ENCODE data around the gene CDC42EP4.
"Not testable (repeated sequence)": the region's sequence is repeated elsewhere in the genome, so short reads cannot be mapped to it uniquely, and the experiment has no call there.

CDC42EP4 gene

DNA sequence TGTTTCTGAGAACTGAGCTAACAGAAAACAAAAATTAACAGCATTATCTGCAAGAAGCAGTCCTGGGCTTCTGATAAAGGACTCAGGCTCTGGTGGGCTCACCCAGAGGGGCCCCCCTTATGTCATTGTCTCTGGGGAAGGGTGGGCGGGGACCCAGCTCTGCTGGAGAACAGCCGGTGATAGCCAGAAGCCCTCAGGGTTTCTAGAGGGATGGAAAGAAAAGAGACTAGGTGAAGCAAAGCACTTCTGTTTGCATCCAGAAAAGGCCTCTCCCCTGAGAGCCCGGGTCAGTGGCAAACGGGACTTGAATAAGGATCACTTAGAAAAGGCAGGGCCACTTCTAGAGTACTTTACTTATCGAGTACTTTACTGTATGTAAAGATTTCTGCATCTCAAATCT lies 7.0 kb upstream of the CDC42EP4 start:
- DNase-seq = peak; percentile 7

DNA sequence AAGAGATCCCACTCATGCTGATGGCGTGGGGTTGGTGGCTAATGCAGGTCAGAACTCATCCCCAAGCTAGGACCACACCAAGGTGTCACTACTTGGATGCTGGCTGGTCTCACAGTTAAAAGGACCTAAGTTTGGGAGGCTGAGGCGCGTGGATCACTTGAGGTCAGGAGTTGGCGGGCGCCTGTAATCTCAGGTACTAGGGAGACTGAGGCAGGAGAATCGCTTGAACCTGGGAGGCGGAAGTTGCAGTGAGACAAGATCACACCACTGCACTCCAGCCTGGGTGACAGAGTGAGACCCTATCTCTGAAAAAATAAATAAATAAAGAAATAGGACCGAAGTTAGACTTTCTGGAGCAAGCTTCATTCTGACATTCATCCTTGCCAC lies 6.6 kb upstream of the CDC42EP4 start:
- no peak for DNase-seq

DNA sequence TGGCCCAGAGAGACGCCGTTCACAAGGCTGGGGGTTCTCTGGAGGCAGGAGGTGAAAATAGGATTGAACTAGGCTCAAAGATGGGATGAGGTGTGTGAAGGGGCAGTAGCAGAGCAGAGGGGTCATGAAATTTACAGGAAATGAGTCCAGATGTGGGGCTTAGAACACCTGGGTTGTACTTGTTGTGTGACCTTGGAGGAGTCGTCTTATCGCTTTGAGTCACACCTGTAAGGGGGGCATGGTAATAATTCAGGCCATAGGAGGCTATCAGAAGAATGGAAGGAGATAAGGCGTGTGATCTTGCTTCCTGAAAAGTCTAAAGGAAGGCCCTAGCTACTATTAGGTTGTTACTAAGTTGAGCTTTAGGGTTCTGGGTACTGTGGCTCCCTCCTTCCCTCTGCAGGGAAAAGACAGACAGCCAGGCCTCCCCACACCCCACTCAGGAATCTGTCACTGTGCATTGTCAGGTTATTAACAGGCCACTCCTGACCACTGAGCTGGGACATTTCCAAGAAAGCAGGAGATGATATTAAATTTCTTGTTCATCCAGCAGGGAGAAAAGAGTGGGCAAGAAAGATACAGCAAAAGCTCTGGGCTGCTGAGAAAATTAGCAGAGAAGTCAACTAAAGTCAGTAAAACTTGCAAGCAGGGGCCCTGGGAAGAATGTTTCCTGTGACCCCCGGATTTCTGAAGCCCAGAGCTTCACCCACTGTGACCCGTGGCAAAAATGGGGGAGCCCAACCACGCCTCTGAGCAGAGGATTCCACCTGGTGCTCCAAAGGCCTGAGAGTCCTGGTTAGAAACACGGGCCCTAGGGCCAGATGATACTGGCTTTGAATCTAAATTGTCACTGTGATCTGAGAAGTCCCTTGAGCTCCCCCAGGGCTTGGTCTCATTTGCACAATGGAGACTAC lies 6.0 kb upstream of the CDC42EP4 start:
- no peak for DNase-seq

DNA sequence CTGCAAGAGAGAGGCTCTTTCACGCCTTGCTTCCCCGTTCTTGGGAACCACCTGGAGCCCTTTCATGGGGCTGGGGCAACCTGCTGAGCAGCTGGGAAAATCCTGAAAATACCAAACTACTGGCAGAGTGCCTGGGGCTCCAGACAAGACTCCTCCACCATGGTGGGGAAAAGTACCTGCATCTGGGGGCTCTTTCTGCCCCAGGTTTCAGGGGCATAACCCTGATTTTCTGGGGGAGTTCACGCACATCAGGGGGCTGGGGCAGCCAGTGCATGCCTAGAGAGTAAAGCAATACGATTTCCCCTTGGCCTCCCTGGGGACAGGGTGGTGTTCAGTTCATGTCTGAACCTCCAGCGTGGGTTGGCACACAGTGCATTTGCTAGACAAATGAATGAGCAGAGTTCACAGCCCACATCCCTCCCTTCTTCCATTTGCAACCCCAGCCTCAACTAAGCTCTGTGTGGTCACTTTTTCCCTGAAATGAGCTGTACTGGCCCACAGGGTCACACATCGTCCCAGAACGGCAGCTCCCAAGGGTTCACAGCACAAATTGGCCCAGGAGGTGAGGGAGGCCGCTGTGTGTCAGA lies 5.2 kb upstream of the CDC42EP4 start:
- DNase-seq = no peak

DNA sequence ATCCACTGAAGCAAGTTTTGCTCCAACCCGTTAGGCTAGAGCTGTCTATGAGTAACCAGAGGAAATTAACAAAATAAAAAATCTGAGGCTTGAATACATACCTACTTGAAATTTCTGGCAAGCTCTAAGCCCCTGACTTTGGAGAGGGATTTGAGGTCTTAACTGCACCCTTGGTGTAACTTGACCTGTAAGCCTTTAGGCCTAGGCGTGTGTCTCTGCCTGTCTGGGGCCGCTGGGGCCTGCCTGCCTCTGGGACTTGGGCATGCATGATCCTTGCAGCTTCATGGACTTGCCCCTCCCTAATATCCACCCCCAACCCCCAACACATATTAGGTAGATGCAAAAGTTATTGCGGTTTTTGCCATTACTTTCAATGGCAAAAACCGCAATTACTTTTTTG lies 3.7 kb upstream of the CDC42EP4 start:
- no peak for DNase-seq

DNA sequence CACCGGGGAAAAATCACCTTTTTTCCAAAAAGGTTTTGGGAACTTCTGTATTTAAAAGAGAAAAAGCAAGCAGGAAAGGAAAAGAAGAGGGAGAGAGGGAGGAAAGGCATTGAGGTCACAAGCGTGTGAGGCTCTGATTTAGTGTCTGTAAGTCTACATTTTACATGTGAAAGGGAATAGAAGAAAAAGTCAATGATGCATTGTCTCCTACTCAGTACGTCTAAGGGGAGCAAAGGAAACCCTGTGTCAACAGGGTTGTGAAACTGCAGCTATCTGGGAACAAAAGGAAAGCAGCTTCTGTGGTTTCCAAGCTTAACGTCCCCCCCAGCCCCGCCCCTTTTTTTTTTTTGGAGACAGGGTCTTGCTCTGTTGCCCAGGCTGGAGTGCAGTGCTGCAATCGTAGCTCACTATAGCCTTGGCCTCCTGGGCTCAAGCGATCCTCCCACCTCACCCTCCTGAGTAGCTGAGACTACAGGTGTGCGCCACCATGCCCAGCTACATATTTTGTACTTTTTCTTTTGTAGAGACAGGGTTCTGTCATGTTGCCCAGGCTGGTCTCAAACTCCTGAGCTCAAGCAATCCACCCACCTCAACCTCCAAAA lies 1.8 kb upstream of the CDC42EP4 start:
- DNase-seq = no peak

DNA sequence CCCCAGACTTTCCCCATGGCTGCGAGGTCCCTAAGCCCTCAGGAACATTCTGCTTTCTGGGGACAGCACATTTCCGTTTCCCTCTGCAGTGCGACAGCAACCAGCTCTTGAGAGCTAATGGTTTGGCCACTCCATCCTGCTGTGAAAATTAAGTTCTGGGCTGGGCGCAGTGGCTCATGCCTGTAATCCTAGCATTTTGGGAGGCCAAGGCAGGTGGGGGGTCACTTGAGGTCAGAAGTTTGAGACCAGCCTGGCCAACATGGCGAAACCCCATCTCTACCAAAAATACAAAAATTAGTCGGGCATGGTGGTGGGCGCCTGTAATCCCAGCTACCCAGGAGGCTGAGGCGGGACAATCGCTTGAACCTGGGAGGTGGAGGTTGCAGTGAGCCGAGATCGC lies 1.1 kb upstream of the CDC42EP4 start:
- DNase-seq = not testable (repeated sequence)

DNA sequence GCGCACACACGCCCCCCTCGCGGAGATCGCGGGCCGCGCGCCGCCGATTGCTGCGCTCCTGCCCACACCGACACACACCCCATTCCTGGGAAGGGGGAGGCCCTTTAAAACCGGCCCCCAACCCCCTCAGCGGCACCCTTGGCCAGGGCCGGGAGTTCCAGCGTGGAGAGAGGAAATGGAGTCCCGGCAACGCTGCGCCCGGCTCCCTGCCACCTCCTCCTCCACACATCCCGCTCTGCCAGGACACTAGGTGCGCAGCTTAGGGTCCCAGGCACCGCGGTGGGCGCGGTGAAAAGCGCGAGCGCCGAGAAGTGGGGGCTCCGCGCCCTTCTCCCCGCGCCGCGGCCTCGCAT lies 397 bp downstream of the CDC42EP4 start:
- DNase-seq = no peak

DNA sequence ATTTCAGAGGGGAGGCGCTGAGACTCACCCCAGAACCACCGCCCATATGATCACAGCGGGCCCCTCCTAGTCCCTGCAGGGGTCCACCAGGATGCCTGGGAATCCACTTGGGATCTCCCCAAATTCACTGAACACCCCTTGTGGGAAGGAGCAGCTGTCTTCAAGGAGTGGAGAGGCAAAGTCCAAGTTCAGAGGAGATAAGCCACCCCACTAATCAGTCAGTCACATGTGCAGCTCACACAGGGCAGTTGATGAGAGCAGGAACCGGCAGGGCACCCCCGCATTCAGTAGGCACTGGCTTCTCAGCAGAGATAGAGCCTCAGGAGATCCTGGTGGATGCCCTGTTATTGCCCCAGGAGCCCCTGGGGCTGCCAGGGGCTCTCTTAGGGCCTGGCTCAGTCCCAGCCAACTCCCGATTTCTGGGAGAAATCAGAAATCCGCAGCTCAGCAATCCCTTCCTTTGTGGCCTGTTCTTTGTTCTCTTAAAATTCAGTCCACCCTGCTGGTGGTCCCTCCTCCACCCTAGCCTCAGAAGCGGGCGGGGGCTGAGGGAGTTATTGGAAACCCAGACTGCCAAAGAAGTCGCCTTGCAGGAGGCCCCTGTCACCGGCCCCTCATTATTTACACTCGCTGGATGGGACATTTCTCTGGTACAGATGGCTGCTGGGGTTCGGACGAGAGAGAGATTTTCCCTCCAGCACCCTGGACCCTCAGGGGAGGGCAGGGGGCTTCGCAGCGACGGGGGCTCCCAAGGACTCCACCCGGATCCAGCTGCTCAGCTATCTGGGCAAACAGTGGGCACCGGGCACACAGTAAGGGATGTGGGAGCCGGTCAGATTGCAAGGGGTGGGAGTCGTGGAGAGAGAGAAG lies 1.8 kb downstream of the CDC42EP4 start:
- DNase-seq = no peak

DNA sequence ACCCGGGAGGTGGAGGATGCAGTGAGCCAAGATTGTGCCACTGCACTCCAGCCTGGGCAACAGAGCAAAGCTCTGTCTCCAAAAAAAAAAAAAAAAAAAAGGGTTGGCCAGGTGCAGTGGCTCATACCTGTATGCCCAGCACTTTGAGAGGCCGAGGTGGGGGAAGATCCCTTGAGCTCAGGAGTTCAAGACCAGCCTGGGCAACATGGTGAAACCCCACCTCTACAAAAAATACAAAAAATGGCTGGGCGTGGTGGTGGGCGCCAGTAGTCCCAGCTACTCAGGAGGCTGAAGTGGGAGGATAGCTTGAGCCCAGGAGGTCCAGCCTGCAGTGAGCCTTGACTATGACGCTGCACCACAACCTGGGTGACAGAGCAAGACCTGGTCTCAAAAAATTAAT lies 2.8 kb downstream of the CDC42EP4 start:
- not testable (repeated sequence) for DNase-seq

DNA sequence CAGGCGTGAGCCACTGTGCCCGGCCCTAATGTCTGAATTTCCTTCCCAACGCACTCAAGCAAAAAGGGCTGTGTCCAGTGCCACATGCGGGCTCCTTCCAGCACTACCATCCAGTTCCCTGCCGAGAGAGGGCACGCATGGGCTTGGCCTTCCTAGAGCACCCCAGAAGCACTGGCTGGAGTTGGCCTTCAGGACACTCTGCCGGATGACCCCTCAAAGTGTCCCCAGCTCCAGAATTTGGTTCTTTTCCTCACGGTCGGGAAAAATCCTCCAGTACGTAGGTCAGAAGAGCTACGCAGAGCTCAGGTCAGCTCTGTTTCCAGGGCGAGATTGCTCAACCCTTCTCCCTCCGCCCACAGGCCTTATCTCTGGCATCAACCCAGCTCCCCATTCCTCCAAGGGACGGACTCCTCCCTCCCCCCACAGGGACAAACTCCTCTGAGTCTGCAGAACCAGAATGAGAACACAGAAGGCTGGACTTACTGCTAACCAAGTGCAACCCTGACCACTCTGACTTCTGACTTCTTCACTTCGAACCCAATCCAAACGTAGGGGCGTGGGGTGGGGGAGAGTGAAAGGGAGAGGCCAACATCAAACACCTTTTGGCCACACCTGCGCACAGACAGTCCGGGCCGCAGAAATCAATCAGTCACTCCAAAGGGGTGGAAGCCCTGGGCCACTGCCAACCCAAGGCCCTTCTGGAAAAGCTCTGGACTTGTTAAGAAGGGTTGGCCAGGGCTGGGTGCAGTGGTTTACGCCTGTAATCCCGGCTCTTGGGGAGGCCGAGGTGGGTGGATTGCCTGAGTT lies 3.6 kb downstream of the CDC42EP4 start:
- no peak for DNase-seq

DNA sequence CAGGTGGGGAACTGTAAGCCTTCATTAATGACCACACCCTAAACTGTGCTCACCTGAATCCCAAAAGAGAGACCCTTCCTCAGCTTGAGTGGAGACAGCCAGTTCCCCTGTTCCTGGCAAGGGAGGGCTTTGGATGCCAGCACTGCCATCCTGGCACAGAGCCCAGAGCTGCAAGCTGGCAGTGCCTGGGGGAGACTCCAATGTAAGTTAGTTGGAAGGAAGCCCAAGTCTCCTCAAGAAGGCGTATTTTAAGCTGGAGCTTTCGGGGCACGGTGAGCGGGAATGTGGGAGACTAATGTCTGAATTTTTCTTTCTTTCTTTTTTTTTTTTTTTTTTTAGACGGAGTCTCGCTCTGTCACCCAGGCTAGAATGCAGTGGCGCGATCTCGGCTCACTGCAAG lies 4.7 kb downstream of the CDC42EP4 start:
- DNase-seq = no peak

DNA sequence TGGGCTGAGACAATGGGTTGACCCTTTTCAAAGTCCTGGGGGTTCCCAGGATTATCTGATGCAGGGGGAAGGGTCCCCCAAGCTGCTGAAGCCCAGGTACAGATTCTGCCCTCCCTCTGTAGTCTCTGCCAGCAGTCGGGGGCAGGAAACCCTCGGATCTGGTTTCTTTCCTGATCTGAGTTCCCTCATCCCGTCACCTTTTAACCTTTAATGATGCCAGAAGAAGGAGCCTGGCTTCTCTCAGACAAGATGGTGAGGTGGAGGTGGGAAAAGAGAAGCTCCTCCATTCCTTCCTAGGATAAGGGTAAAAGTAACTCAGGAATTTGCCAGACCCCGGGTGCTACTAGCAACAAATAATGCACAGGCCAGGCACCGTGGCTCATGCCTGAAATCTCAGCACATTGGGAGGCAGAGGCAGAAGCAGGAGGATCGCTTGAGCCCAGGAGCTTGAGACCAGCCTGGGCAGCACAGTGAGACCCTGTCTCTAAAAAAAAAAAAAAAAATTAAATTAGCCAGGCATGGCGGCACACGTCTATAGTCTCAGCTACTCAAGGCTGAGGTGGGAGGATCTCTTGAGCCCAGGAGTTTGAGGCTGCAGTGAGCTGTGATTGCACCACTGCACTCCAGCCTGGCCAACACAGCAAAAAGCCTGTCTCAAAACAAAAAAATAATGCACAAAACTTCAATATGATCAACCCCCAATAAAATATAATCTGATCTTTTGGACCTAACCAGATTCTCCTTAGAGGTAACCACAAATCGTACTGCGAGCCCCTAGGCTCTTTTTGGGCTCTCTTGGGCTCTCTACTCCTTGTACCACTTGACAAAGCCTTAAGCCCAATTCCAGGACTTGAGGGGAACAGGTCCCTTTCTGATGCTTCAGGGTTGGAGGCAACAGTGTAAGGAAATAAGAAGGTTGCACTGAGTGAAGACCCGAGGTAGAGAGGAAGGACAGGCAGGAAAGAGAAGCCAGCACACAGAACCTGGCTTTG lies 5.7 kb downstream of the CDC42EP4 start:
- DNase-seq = no peak

DNA sequence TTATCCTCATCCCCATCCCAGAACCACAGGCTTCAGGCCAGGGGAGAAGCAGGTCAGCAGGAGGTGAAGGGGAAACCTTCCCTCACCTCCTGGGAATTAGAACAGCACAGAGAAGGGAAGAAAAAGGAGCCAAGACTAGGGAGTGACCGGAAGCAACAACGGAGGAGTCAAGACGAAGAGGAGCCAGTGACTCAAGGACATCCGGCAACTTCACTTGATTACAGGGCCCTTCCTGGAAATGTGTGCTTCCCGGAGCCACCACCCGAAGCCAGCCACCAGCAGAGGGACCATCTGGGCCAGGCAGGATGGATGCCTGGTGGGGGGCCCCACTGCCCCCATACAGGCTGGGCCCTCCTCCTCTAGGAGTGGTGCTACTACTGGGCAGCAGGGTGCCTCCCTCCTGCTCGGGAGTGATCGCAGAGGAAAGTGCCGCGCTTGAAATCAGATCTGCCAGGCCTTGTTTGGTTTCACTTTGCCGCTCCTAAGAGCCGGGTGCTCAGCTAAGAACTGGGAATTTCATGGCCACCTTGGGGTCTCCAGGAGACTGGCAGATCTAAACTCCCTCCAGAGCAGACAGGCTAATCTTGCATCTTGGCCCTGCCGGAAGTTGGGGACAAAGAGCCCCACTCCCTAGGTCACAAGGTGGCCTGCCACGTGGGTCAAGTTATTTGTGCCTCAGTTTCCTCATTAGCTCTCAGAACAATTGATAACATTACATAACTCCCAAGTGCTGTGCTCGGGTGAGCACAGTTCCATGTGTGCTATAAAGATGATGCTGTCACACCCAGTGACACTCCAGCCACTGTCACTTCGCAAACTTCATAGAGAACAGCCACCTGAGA lies 6.6 kb downstream of the CDC42EP4 start:
- no peak for DNase-seq

DNA sequence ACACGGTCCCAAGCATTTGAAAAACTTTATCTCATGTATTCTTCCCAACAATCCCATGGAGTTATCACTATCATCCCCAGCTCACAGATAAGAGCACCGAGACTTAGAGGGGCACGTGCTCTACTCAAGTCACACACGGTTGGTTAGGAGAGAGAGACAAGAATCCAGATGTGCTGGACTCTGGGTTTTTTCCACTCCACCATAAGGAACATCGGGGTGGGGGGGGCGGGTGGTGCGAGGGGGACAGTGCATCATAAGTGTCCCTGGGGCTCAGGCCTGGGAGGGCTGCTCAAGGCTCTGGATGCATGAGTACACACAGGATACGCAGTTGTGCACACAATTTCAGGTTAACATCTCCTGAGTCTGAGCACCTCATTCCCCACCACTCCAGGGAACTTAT lies 7.4 kb downstream of the CDC42EP4 start:
- no peak for DNase-seq

DNA sequence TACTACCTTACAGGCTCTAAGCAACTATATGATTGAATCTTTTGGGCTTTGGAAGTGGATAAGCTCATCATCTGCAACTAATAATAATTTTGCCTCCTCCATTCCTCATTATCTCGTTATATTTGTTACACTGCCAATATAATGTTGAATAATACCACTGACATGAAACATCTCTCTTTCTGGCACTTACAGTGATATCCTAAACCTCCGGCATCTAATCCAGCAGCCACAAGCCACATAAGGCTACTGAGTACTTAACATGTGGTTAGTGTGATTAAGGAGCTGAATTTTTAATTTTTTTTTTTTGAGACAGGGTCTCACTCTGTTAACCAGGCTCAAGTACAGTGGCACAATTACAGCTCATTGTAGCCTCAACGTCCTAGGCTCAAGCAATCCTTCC lies 9.6 kb downstream of the CDC42EP4 start:
- DNase-seq = no peak

DNA sequence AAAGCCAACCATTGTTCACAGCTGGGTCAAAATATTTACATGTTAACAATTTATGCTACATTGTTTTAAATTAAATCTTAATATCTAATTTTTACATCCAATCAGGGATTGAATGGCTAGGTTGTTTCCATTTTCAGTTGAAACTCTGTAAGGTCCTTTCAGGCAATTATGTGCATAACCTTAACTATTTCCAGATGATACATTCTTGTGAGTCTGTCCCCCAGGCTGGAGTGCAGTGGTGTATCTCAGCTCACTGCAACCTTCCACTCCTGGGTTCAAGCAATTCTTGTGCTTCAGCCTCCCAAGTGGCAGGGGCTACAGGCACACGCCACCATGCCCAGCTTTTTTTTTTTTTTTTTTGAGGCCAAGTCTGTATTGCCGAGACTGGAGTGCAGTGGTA lies 10.4 kb downstream of the CDC42EP4 start:
- DNase-seq = no peak

DNA sequence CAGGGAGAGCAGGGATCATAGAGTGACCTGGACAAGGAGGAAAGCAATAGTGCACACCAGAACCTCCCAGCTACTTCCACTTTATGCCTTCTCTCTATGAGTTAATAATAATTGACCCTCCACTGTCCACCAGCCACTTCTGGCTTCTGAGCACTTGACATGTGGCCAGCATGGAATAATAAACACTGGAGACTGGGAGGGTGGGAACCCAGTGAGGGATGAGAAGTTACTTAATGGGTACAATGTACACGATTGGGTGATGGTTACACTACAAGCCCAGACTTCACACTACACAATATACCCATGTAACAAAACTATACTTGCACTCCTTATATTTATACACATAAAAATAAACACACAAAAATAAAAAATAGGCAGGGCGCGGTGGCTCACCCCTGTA lies 11.4 kb downstream of the CDC42EP4 start:
- DNase-seq = no peak

DNA sequence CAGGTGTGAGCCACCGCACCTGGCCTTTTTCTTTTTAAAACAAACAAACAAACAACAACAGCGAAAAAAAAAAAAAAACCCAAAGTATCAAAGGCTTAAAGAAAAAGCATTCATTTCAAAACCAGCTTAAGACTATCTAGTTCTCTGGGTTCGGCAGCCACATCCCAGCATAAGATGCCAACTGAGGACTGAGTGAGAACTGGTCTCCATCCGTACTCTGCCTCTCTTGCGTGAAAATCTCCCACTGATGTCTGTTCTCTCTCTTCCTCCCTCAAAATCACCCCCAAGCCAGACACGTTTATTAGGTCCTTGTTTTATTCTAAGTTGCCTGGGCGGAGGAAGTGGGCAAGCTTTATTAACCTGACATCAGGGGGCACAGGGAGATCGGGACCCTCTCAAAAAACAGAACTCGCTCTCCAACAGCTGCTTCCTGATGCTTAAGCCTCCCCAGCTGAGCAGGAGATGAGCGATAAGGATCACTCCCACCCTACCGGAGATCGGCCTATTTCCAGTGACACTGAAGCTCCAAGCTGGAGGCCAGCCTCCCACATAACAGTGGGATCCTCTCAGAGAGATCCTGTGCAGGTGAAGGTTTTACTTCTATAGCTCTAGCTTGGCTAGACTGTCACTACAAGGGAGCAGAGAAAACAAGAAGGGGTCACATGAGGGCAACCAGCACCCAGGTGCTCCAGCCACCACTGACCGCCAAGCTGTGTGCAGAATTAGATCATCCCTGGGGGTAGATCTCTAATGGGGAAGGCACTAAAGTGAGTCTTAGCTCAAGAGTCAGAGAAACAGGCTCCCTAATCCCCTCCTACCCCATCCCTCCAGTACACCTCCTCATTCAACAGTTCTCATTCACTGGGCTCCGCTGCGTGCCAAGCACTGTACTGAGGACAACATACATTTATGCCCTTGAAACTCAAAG lies 13.6 kb downstream of the CDC42EP4 start:
- DNase-seq = no peak
